ENCODE data around the gene POLA2. TPM values are rescaled to one million over a fixed set of nuclear protein-coding genes. Genes with fewer than 3 reads are reported as not detected.

Gene POLA2
- polyA plus RNA-seq, 1 donor (not counting 4 experiments of a cell fraction or from before 2014, with no cell fraction given) = 20.9 TPM

- Histone ChIP-seq H3K4me2 (ENCODE audit: control insufficient read depth, extremely low read depth, insufficient read depth, low read depth, low read length) (no peak overlapping the region), H2AFZ (ENCODE audit: control insufficient read depth, low read length) (no peak overlapping the region), H3K36me3 (ENCODE audit: control insufficient read depth in 2 of 2, extremely low read depth in 1 of 2, insufficient read depth in 2 of 2, low read length in 2 of 2) (peaks cover 23 to 26% of the 10 kb centered on the region in 2 experiments), H3K9ac (ENCODE audit: control insufficient read depth, extremely low read depth, insufficient read depth, low read length) (no peak overlapping the region), H3K79me2 (ENCODE audit: control insufficient read depth, insufficient read depth, low read length) (peaks cover 21% of the 10 kb centered on the region), H3K9me3 (ENCODE audit: control insufficient read depth, low read depth, low read length) (no peaks in the 10 kb centered on the region), H3K9me1 (ENCODE audit: control insufficient read depth, extremely low read depth, insufficient read depth, low read length) (no peaks in the 10 kb centered on the region), H3K4me3 (ENCODE audit: control insufficient read depth in 2 of 3, extremely low read depth in 1 of 3, insufficient read depth in 2 of 3, low read depth in 1 of 3, low read length in 3 of 3) (no peak overlapping the region), H4K20me1 (ENCODE audit: control insufficient read depth, extremely low read depth, insufficient read depth, low read length) (peaks cover 10% of the 10 kb centered on the region), H3K27me3 (ENCODE audit: control insufficient read depth, extremely low read depth, insufficient read depth, low read length) (no peaks in the 10 kb centered on the region), H3K4me1 (ENCODE audit: control insufficient read depth, extremely low read depth, insufficient read depth, low read length) (peaks cover 6% of the 10 kb centered on the region), H3K27ac (ENCODE audit: control insufficient read depth, insufficient read depth, low read length) (no peak overlapping the region)
- FAIRE-seq (no peak), DNase-seq (ENCODE audit: low read depth, low spot score) (no peak)
- dilution Hi-C loops (cut with MboI; ENCODE audit: extremely low pct_ligation_motif_present, low sequenced_read_pairs) = no loop called here
- TF ChIP-seq EZH2 (IDR thresholded peaks at IDR 0.05; ENCODE audit: low read length) (no peak), CTCF (optimal IDR thresholded peaks at IDR 0.05 in 1 of 3, IDR thresholded peaks at IDR 0.05 in 1 of 3, conservative IDR thresholded peaks at IDR 0.05 in 1 of 3; ENCODE audit: extremely low read depth in 1 of 3, insufficient read depth in 2 of 3, low read length in 3 of 3) (no peak)
These were observed 63.7 kb downstream of the POLA2 start for GRCh38 chr11:65325435-65325834.

- no peak overlapping the region for H3K9ac ChIP-seq (ENCODE audit: control insufficient read depth, extremely low read depth, insufficient read depth, low read length)
- H3K4me2 ChIP-seq (ENCODE audit: control insufficient read depth, extremely low read depth, insufficient read depth, low read depth, low read length) = no peak overlapping the region
- peaks cover 5% of the 10 kb centered on the region for H4K20me1 ChIP-seq (ENCODE audit: control insufficient read depth, extremely low read depth, insufficient read depth, low read length)
- H3K4me3 ChIP-seq (ENCODE audit: control insufficient read depth in 2 of 3, extremely low read depth in 1 of 3, insufficient read depth in 2 of 3, low read depth in 1 of 3, low read length in 3 of 3) = no peak overlapping the region
- TF ChIP-seq CTCF (optimal IDR thresholded peaks at IDR 0.05 in 1 of 3, IDR thresholded peaks at IDR 0.05 in 1 of 3, conservative IDR thresholded peaks at IDR 0.05 in 1 of 3; ENCODE audit: extremely low read depth in 1 of 3, insufficient read depth in 2 of 3, low read length in 3 of 3) (no peak), EZH2 (IDR thresholded peaks at IDR 0.05; ENCODE audit: low read length) (no peak)
- no peak for DNase-seq (ENCODE audit: low read depth, low spot score)
- peaks cover 6% of the 10 kb centered on the region for H3K4me1 ChIP-seq (ENCODE audit: control insufficient read depth, extremely low read depth, insufficient read depth, low read length)
- no peak overlapping the region for H2AFZ ChIP-seq (ENCODE audit: control insufficient read depth, low read length)
- no peaks in the 10 kb centered on the region for H3K9me3 ChIP-seq (ENCODE audit: control insufficient read depth, low read depth, low read length)
- no peaks in the 10 kb centered on the region for H3K27me3 ChIP-seq (ENCODE audit: control insufficient read depth, extremely low read depth, insufficient read depth, low read length)
- peaks cover 5% of the 10 kb centered on the region for H3K79me2 ChIP-seq (ENCODE audit: control insufficient read depth, insufficient read depth, low read length)
- dilution Hi-C loops (cut with MboI; ENCODE audit: extremely low pct_ligation_motif_present, low sequenced_read_pairs) = no loop called here
- peaks cover 10% of the 10 kb centered on the region in 2 experiments for H3K36me3 ChIP-seq (ENCODE audit: control insufficient read depth in 2 of 2, extremely low read depth in 1 of 2, insufficient read depth in 2 of 2, low read length in 2 of 2)
- FAIRE-seq = no peak
- H3K27ac ChIP-seq (ENCODE audit: control insufficient read depth, insufficient read depth, low read length) = no peak overlapping the region
- no peaks in the 10 kb centered on the region for H3K9me1 ChIP-seq (ENCODE audit: control insufficient read depth, extremely low read depth, insufficient read depth, low read length)
These were observed 65.3 kb downstream of the POLA2 start for GRCh38 chr11:65327021-65327420.

Data from keratinocyte (primary cell).